NCI-H1694 (cell line): Measurements from ENCODE around the gene CASP6.
"Not testable (repeated sequence)": the region's sequence is repeated elsewhere in the genome, so short reads cannot be mapped to it uniquely, and the experiment has no call there.

Source experiments
- DNase-seq: peaks from one replicate; lab custom pipeline; 2025; lab: John Stamatoyannopoulos, UW

Gene CASP6

GRCh38 chr4:109719604-109720003, 16.4 kb upstream of the CASP6 start:
- no peak for DNase-seq

- DNase-seq = no peak
Observed at GRCh38 chr4:109718759-109719158, 15.5 kb upstream of the CASP6 start.

- DNase-seq = no peak
Observed at GRCh38 chr4:109713500-109713899, 10.3 kb upstream of the CASP6 start.

GRCh38 chr4:109708990-109709389, 5.7 kb upstream of the CASP6 start:
- no peak for DNase-seq

- DNase-seq = no peak
Observed at GRCh38 chr4:109708435-109708834, 5.2 kb upstream of the CASP6 start.

- DNase-seq = no peak
Observed at GRCh38 chr4:109703664-109704361, 568 bp upstream of the CASP6 start.

GRCh38 chr4:109701566-109702410, 1.5 kb downstream of the CASP6 start:
- no peak for DNase-seq

GRCh38 chr4:109699553-109700225, 3.6 kb downstream of the CASP6 start:
- no peak for DNase-seq

GRCh38 chr4:109698656-109699055, 4.6 kb downstream of the CASP6 start:
- DNase-seq = no peak

GRCh38 chr4:109691411-109691920, 11.8 kb downstream of the CASP6 start:
- no peak for DNase-seq

- no peak for DNase-seq
Observed at GRCh38 chr4:109690690-109691410, 12.4 kb downstream of the CASP6 start.

- no peak for DNase-seq
Observed at GRCh38 chr4:109684727-109685126, 18.5 kb downstream of the CASP6 start.

GRCh38 chr4:109683621-109684253, 19.5 kb downstream of the CASP6 start:
- no peak for DNase-seq

- no peak for DNase-seq
Observed at GRCh38 chr4:109682875-109683274, 20.4 kb downstream of the CASP6 start.

GRCh38 chr4:109678925-109679324, 24.3 kb downstream of the CASP6 start:
- not testable (repeated sequence) for DNase-seq

- DNase-seq = not testable (repeated sequence)
Observed at GRCh38 chr4:109678472-109678871, 24.8 kb downstream of the CASP6 start.

GRCh38 chr4:109676886-109677285, 26.4 kb downstream of the CASP6 start:
- DNase-seq = no peak

GRCh38 chr4:109675843-109676242, 27.4 kb downstream of the CASP6 start:
- DNase-seq = no peak

- DNase-seq = no peak
Observed at GRCh38 chr4:109675181-109675580, 28.1 kb downstream of the CASP6 start.

- DNase-seq = no peak
Observed at GRCh38 chr4:109673303-109673702, 29.9 kb downstream of the CASP6 start.

- DNase-seq = no peak
Observed at GRCh38 chr4:109672169-109672930, 30.9 kb downstream of the CASP6 start.
